Measurements from ENCODE around the gene DCC. TPM values are rescaled to one million over a fixed set of nuclear protein-coding genes. Genes with fewer than 3 reads are reported as not detected.

DCC gene
- polyA plus RNA-seq, 12 donors = 0.04 to 1.1 (median 0.26) TPM; not detected in 3

DNA sequence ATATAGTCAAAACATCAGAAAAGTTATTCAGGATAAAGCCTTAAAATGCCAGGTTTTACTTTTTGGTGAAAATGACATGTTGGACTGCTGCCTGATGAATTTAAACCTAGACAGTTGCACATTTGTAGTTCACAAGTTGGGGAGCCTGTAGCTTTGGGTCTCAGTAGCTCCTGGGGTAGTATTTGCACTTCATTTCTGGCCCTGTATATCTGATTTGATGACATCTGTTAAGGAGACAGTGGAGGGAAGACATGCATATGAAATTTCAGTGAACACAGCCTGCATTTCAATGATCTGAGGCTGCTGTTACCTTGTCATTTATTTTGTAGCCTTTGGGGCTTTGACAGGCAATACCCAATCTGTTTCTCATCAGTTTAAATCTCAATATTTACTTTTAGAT is 156.4 kb downstream of the DCC start:
- no peak for DNase-seq

DNA sequence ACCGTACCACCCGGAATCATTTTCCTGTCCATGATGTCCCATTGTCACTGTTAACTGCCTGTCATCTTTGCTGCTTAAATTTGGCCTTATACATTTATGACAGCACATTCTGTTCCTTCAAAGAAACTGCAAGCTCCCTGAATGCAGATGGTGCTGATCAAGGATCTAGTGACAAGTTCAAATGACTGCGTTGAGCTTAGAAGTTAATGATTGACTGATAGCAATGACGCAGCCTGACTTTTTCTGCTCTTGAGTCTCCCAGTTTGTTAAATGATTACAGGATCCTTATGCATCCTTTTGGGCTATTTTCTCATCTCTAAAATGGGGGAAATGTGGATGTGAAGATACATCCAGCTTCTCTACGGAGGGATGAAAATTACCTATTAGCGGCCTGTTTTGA is 159.0 kb downstream of the DCC start:
- DNase-seq = no peak

DNA sequence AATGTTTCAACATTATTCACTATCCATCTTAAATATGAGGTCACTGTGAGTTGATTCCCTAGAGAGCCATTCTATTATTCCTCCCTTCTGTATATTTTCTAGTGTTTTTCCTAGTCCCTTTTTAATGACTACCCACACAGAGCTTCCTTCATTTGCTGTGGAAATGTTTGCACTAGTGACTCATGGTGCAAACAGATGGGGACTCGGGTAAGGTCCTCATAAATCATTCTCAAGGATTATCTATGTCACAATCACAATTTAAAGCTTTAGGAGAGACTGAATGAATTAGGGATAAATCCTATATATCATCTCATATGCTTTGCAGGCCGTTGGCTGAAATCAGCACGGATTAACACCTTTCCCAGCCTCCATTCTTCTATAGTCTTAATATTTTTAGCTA is 159.6 kb downstream of the DCC start:
- DNase-seq = no peak

DNA sequence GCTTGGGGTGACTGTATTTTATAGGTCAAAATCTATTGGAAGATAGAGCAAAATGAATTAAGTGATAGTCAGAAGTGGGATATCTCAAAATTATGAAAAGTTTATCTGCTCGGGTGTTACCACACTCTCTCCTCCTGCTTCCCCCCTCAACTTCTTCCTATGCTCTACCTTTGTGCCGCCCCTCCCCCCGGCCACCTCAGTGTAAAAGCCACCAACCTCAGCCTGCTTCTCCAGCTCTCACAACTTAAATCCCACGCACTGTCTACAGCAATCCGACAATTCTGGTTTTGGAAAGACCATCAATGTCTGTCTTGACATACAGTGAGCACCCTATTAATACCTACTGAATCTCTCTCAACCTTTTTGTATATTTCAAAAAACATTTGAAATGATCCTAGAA is 164.6 kb downstream of the DCC start:
- DNase-seq = no peak

DNA sequence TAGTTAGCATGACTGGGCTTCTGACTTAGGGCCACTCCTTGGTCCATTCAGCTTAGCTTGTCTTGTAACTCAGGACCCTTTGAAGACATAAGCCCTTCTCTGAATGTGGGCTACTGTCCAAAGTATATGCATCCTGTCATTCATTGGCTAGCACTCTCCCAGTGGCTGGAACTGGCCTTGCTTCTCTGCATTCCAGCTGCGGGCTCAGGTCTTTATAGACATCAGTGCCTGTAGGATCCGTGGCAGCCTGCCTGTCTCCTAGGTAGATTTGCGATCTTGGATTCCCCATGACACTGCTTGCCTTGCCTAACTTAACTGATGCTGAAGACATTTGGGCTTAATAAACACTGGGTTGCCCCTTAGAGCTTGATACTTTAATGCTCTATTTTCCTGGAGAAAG is 170.1 kb downstream of the DCC start:
- no peak for DNase-seq

DNA sequence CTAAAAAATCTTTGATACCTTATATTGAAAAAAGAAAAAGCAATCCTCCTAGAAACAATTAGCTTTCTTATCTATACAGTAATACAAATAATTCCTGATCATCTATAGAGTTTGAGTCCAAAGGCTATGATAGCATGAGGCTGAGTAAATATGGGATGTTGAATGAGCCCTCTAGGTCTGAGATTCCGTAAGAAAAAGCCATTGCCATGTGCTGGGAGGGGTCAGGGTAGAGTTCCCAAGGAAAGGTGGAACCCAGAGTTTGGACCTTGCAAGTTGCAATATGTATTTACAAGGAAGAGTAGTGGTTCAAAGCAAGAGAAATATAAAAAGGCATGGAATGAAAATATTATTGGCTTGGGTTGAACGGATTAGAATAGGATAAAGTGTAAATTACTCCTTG is 178.1 kb downstream of the DCC start:
- no peak for DNase-seq

DNA sequence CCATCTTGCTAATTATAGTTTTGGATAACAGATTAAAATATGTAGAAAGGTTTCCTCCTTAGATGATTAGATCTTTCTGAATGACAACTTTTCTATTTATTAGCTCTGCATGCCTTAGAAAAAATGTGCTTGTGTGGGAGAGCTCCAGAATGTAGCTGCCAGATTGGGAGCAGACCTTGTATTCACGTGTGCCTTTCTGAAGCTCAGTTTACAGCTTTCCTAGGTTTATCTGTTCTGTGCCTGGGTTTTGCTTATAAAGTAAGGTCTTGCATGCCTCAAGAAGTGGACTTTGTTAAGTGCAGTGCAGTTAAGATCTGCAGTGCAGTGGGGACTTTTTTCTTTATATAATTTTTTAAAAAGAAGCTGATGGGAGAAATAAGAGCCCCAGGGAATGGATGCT is 179.0 kb downstream of the DCC start:
- DNase-seq = no peak

DNA sequence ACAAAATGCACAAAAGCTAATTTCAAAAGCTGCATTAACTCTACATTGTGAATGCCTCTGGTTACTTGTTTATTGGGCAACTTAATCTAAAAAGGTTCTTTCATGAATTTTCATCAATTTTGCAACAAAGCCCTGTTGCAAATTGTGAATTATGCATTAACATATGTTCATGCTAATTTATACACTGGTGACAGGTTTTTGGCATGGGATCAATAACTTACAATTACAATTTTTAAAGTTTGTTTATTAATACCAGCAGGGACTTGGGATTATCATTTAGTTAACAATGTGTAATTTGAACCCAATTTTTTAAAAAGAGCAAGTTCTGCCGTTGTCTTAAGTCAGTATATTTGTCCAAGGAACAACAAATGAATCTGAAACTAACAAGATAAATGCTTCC is 183.6 kb downstream of the DCC start:
- no peak for DNase-seq

DNA sequence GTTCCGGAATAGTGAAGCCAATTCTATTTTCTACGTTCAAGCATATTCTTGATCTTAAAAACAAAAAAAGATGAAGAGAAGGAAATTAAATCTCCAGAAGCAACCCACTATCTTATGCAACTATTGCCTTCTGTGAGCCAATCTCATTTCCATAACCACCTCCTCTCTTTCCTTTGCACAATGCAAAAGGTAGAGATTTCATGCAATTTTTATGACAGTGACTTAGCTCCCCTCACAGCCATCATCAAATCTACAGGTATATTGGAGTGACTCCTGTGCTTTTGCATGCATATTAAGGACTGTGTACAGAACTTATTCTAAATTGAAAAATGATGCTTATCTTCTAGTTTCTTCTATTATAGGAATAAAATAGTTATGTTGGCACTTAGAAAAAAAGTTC is 191.8 kb downstream of the DCC start:
- DNase-seq = no peak

DNA sequence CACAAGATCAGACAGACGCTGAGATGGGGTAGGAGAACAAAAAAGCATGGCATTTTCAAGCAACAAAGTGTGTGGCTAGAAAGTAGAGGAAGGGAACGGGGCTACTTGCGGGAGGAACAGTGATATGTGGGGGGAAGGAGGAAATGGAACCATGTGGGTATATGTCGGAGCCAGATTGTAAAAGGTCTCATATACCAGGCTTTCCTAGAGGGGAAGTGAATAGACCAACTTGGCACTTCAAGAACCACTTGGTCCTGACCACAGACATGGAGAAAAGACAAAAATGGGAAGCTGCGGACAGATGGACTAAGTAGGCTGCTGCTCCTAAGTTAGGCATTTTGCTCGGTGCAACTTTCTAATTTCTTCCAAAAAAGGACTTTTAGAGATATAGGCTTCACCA is 196.0 kb downstream of the DCC start:
- DNase-seq = no peak

DNA sequence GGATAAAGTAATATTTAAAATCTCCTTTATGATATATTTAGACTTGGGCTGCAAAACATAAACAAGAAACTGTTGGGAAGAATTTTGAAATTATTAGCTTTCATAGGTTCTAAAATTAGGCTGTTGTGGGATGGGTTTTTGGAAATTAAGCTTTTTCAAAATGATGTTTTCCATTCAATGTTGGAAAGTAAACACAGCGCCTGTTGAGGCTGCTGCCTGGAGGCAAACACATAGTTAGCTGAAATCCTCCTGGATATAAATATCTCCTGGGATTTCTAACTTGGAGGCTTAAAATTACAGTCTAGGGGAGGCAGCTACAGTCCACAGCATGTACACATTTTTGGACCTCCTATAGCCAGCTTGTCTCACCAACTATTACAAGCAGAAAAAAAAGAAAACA is 197.3 kb downstream of the DCC start:
- DNase-seq = no peak

DNA sequence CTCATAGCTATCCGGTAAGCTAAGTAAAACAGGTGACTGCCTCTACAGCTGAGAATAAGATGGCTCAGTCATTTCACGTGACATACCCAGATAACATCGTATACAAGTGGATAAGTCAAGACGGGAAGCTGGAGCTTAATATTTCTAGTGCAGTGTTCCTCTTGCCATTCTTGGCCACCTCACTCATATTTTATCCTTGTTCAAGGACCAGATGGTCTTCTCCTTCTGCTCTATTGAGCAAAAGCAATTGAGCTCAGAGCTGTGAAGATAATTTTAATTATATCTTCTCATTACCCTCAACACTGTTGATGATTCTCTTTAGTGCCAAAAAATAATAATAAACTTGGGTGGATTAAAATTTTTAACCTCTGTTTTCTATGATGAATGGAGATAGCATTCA is 201.1 kb downstream of the DCC start:
- DNase-seq = no peak

DNA sequence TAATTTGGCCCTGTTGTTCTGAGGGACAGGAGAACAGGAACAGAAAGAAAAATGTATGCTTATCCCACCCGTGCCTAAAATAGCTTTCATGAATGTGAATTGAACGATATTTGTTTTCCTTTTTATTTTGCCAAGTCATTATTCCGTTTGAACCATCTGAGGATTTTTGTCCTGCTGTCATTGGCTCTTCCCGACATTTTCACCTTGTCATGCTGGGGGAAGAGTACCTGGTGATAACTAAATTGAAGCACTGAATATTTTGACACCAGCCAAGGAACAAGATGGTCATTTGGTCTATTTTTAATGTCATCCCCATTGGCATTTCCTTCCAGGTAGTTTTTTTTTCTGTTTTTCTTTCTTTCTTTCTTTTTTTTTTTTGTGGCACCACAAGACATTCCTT is 204.1 kb downstream of the DCC start:
- no peak for DNase-seq

DNA sequence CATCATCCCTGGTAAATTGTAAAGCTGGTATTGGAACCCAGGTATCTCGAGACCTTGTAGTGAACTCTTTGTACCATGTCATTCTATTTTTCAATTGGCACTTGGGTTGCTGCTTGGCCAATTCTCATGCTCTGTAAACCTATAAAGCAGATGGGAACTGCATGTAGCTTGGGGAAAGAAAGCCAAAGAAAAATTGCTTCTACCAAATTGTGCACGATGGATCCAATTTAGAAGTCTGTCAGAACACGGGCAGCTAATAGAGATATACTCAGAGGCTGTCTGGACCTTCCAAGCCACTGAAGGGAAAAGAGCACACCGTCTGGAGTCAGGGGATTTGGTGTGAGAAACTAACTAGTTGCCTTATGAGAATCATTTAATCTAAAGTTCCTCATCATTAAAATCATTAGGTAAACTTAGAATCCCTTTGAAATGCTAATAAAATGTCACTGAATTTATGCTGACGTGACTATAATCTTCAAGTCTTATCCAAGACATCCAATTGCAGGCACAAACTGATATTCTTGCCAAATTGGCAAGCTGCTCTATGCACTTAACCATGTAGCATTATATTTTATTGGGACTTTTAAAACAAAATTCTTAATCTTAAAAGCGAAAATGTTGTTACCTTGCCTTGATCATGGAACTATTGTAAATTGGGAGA is 206.8 kb downstream of the DCC start:
- no peak for DNase-seq

DNA sequence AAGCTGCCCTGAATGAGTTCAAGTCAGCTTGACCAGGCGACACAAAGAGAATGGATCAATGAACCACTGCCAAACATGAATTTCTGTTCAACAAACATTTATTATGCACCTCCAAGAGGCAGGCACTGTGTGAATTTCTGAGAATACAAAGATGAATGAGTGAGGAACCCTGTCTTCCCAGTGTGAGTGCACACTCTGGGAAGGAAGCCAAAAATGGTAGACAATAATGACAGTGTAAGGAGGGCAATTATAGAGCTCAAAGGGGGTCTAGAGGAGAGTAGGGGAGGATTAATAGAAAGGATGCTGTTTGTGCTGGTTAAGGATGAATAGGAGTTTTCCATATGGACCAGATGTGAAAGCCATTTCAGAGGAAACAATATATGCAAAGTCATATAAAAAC is 213.4 kb downstream of the DCC start:
- DNase-seq = no peak

DNA sequence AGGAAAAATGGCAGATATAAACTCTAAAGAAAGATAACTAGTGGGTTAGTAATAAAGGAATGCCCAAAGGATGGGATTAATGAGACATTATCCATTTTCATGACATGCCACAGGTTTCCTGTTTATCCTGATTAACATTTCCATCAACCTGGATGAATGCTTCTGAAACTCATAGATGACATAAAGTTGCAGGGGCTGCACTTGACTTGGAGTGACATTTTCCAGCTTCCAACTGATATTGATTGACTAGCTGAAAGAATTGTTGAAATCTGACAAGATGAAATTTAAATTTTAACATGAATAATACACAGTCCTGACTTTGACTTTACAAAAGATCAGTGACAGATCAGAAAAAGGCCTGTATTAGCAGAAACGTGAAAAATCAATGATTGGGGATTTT is 214.2 kb downstream of the DCC start:
- DNase-seq = no peak

DNA sequence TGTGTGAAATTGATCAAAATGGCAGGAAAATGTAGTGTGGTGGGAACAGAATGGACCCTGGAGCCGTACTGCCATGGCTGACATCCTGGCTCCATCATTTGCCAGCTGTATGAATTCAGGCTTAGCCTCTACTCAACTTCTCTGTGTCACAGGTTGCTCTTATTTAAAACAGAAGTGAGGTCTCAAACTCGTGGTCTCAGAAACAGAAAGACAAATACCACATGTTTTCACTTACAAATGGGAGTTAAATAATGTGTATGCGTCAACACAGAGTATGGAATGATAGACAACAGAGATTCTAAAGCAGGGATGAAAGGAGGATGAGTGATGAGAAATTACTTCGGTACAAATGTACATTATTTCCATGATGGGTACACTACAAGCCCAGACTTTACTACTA is 227.4 kb downstream of the DCC start:
- no peak for DNase-seq

DNA sequence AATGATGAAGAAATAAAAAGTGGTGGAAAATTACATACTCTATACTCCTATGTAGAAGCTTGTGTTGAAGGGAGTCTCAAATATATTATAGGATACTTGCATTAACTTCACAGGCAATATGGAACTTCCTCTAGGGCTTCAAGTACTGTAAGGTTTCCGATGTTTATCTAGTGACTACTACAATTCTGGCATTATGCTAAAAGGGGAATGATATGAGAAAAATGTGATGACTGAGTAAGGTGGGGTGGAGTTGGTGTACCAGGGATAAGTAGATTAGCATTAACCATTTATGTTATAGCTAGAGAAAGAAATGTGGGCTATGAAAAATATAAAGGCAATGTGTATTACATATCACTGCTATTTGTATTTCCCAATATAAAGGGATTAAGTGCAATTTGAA is 229.5 kb downstream of the DCC start:
- DNase-seq = no peak

DNA sequence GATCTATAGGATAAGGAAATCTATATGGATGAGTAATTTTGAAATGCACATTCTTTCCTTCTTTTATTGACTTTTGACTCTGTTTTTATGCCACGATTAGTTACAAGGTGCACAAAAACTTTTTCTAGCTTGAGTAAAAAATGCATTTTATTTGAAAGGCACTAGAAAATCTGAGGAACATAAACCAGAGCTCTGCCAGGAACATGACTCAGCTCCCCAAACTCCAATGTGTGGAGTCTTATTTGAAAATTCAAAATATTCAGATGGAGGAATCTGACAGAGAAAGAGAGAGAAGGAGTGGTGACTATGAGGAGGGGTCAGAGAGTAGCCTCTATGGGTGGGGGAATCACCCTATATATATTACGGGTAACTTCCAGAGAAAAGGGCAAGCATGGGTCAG is 231.0 kb downstream of the DCC start:
- DNase-seq = no peak

DNA sequence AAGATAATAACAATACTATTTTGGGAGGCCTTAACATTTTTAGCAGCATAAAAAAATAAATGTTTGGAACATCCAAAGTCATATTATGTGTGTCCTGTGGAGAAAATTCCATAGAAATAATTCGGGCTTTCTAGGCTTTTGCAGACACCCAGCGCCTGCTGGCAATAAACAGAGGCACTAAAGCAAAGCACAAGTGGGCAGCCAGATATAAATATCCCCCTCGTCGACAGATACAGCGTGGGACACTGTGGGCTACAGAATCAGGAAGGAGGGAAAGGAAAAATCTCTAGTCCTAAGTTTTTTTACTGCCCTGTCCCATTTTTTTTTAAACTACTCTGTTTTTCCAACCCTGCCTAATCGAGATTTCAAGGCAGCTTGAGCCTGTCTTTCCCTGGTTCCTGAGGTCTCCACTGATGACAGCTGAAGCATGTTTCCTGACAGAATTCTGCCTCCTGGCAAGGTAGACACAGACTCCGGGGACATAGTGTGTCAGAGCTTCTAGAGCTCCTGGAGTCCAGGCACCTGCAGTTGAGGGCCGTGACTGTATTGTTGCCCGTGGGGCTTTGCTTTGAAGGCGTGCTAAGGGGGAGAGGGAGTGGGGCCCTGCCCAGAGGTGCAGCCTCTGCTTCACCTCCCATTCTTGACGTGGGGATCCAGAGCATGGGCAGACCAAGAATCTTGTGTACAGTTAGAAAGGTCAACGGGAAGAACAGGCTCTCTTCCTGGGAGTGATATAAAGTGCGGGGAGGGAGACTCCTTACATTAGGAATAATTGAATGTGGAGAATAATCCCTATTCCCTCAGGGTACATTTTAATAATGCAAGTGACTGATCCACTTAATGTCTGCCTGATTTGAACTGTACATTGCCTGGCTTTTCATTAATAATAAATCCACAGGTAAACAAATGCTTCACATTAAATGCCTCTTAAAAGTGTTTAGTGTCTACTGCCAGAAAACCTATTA is 232.3 kb downstream of the DCC start:
- no peak for DNase-seq

DNA sequence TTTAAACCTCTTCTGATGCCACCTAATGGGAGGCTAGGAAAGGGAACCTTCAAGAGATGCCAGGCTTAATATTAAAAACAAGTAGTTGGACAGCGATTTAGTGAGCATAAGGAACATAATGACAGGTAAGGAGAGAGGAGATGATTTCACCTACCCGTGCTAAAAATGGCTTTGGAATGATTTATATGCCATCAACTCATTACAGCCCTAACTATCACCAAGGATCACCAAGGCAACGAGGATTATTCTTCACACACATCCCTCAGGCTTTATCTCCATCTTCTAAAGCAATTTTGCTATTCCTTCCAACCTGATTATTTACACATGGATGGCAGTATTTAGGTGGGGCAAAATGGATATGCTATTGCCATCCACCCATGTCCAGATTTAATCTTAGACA is 237.8 kb downstream of the DCC start:
- DNase-seq = no peak

DNA sequence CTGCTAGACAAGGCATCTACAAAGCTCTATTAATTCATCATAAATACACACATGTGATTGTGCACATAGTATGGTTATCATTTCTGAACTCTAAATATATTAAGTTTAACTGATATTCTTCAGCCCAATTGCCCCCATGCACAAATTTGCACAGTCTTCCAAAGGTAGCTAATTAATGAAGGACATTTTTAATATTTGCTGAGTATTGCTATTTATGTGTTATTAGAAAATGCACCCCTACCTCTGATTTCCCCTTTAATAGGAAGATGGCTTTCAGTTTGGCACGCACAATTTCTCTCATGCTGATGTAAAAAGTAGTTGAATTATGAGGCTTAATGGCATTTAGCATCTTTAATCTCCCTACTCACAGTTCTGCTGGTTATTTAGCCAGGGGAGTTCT is 242.1 kb downstream of the DCC start:
- no peak for DNase-seq

DNA sequence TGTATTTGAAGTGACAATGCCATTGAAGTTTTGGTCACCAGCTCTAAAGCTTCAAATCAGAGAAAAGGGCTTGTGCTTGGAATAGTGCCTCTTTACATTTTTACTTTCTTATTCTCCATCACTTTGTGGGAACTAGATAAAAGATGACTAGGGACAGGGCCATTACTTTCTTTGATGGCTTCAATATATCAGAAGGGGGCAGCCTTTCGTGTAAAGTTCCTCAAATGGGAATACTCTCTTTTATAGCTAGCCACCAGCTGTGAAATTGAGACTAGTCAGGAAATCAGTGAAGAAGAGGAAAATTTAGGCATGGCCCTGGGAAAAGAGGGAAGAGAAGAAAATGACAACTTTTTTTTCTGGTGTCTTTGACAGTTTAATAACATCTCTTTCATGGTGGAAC is 242.5 kb downstream of the DCC start:
- no peak for DNase-seq

DNA sequence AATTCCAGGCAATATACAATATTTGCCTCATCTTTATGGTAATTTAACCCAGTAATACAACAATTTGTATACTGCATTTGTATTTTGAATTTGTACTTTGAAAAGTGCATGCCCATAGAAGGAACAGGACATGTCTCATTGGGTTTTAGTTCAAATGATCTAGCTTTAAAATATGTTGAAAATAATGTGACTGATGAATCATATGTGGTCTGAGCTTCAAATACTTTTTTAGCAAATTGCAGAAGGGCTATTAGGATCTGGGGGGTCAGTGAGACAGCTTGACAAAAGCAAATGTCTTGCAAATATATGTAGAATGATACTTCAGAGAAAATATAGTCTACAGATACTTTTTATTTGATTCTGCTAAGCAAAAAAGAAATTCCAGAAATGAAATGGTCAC is 248.9 kb downstream of the DCC start:
- no peak for DNase-seq
